Astrocyte of the cerebellum (primary cell): ENCODE measurements around the gene CYB5R3.

Experiments used
- DNase-seq: peaks from one replicate; pipeline ENCODE4 v3.0.0-alpha.2; 2011; ENCODE audit warnings: low read depth
- H3K4me3 ChIP-seq: 2 replicates; pipeline ENCODE4 v1.5.1; 2011; ENCODE audit warnings: mild to moderate bottlenecking, low read depth, low read length, moderate library complexity
- in situ Hi-C: cut with HindIII; loops from 2 replicates; pipeline ENCODE4 v1.10.0; 2017; ENCODE audit warnings: low sequenced_read_pairs
- TF ChIP-seq, protein P1 (sequence below): IDR thresholded peaks from 2 replicates; pipeline ENCODE4 v1.5.1; 2012; ENCODE audit warnings: low read length, low read depth, moderate library complexity, mild to moderate bottlenecking; ENCODE audit errors: missing control alignments

CYB5R3 gene

DNA sequence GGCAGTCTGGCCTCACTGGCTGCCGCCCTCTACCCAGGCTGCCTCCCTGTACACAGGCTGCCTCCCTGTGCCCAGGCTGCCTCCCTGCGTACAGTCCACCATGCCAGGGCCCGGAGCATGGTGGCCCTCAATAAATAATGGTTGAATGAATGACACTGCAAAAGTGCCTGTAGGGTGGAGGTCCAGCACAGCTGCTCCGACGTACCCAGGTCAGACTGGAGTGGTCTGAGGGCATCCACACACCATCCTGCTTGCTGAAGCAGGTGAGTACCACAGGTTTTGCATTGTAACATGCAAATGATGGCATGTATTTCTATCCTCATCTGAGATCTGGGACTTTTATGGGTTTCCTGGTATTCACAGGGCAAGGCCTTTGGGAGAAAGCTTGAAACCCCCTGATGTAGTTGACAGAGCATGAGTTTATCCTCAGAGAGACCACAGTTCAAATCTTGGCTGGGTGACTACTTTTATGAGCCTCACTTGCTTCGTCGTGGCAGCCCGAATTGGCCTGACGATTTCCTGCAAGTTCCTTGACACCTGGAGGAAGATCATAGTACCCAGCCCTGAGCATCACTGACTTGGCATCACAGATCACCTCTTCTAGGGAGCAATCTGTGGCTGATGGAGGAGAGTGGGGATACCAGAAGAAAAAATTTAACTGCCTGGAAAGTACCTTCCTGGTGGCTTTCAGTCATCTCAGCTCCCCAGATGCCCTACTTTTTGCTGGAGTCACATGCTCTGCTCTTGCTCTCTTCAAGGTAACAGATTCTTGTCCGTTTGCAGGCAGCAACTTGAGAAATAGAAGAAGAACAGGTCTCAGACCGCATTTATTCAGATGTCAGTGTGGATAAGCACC lies 16.0 kb upstream of the CYB5R3 start:
- H3K4me3 ChIP-seq = no peak overlapping the region
- no peak for DNase-seq
- TF ChIP-seq, protein P1, sequence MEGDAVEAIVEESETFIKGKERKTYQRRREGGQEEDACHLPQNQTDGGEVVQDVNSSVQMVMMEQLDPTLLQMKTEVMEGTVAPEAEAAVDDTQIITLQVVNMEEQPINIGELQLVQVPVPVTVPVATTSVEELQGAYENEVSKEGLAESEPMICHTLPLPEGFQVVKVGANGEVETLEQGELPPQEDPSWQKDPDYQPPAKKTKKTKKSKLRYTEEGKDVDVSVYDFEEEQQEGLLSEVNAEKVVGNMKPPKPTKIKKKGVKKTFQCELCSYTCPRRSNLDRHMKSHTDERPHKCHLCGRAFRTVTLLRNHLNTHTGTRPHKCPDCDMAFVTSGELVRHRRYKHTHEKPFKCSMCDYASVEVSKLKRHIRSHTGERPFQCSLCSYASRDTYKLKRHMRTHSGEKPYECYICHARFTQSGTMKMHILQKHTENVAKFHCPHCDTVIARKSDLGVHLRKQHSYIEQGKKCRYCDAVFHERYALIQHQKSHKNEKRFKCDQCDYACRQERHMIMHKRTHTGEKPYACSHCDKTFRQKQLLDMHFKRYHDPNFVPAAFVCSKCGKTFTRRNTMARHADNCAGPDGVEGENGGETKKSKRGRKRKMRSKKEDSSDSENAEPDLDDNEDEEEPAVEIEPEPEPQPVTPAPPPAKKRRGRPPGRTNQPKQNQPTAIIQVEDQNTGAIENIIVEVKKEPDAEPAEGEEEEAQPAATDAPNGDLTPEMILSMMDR = no peak
- in situ Hi-C loops = loop anchor here (5.0 kb wide), 1 partner anchor 107 kb away; no protein-coding TSS in a partner anchor

DNA sequence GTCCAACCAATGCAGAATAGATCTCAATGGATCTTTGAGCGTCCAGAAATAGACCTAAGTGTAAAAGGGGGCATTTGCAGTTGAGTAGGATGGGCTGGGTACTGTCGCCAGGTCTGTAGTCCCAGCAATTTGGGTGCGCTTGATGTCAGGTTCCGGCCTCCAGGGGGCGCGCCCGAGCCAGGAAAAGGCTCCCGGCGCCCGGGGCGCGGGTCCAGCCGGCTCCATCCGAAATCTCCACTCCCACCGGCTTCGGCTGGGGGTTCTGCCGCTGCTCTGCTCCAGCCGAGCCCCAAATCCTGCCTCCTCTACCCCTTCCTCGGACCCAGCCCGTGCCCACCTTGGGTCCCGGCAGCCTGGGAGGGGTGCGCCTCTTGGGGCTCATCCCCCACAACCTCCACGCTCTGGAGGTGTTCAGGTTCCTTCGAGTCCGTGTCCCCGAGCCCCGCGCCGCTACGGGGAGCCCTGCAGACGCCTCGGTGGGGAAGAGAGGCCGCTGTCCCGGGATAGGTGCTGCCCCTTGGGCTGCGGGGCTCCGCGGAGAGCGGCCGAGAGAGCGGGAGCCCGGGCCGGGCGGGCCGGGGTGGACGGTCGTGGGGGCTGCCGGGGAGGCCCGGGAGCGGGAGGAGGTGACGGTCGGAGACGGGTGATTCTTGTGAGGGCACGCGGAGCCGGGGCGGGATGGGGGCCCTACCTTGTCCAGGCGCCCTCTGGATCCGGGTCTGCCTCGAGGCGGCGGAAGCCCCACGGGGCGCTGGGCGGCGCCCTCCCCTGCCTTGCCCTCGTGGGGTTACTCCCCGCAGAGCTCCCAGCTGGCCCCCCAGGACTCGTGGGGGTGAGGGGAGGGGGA lies 13.0 kb upstream of the CYB5R3 start:
- TF ChIP-seq, protein P1 = peak; percentile 76
- in situ Hi-C loops = no loop called here
- DNase-seq = no peak
- peak overlapping the region; percentile 54 for H3K4me3 ChIP-seq

DNA sequence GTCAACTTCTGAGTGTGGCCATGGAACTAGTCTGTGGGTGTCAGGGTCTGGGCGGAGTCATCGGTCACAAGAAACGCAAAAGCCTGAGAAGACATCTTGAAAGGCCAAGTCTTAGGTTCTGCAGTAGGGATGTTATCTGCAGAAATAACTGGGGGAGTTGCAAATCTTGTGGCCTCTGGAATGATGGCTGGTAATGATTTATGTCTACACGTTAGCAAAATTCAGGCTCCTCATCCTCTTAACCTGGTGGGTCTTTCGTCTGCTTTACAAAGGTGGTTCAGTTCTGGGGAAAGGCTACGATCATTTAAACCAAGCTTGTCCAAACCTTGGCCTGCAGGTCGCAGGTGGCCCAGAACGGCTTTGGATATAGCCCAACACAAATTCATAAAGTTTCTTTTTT lies 7.4 kb upstream of the CYB5R3 start:
- in situ Hi-C loops = no loop called here
- DNase-seq = no peak
- TF ChIP-seq, protein P1 = no peak
- H3K4me3 ChIP-seq = no peak overlapping the region

DNA sequence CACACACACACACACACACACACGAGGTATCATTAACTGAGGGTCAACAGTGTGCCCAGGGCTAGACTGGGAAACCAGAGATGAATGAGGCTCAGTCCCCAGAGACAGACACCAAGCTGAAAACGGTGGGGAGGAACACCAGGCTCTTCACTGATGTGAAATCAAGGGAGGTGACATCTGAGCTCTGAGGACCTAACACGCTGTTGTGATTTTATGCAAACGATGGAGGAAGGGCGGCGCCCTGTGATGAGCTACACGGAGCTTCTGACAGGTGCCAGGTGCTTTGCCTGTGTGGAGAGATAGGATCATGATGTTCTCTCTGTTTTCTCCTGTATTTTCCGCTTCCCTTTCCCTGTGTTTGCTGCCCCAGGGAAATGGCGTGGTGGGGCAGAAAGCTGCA lies 6.5 kb upstream of the CYB5R3 start:
- no peak overlapping the region for H3K4me3 ChIP-seq
- no peak for DNase-seq
- in situ Hi-C loops = no loop called here
- TF ChIP-seq, protein P1 = no peak

DNA sequence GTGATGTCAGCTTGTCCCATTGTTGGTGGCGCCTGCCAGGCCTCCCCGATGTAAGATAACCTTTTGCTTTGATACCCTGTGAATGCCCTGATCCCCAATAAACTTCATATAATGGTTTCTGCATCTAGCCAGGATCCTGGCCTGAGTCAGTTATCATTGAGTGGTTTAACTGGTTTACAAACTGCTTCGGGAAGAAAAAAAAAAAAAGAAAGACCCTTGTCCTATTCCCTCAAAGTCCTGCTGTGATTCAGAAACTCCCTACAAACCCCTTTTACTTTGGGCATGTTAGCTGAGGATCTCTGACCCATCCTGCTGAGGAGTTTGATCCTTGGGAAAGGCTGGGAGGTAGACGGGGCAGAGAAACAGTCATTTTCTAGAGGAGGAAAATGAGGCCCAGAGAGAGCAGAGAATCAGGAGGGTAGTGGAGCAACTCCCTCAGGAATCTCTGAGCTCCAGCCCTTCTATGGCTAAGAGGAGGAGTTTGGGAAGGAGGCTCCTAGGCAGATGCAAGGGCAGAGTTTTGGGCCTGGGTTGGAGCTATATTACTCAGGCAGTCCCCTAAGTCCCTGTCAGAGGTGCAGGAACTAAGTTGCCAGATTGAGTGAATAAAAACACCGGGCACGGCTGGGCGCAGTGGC lies 5.4 kb upstream of the CYB5R3 start:
- no peak for DNase-seq
- TF ChIP-seq, protein P1 = no peak
- in situ Hi-C loops = no loop called here
- H3K4me3 ChIP-seq = no peak overlapping the region

DNA sequence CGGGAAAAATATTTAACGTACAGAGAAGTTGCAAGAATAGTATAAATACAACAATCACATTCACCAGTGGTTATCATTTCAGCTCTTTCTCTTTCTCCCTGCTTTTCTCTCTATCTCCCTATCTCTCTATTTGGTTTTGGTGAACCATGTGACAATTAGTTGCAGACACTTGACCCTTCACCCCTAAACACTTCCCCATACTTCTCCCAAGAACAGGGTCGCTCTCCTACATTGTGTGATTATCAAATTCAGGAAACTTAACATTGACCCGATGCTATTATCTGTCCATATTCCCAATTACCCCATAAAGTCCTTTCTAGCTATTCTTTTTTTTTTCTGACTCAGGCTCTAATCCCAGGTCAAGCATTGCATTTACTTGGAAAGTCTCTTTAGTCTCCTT lies 4.8 kb upstream of the CYB5R3 start:
- TF ChIP-seq, protein P1 = no peak
- no peak for DNase-seq
- in situ Hi-C loops = no loop called here
- H3K4me3 ChIP-seq = no peak overlapping the region
